K562 (cell line): ENCODE results near the gene VARS1. TPM values are rescaled to one million over a fixed set of nuclear protein-coding genes. Genes with fewer than 3 reads are reported as not detected.

ENCODE experiments used
- BRD9 ChIP-seq: fragments of 450-650 bp; IDR thresholded peaks from 2 replicates; pipeline ENCODE4 v1.6.1; 2018; ENCODE audit warnings: low read depth; ENCODE audit not compliant: partially characterized antibody
- DNMT1 ChIP-seq: fragments of 450-650 bp; IDR thresholded peaks from 2 replicates; pipeline ENCODE4 v1.6.1; 2016; ENCODE audit warnings: antibody characterized with exemption, mild to moderate bottlenecking
- E2F6 ChIP-seq, 2 experiments: IDR thresholded peaks; 2 replicates each; pipeline ENCODE4 v1.6.1; 2011; ENCODE audit warnings: borderline replicate concordance in 1 of 2, control low read depth in 1 of 2, low read depth in 1 of 2, low read length in 1 of 2, mild to moderate bottlenecking in 1 of 2, mixed read lengths in 1 of 2, moderate library complexity in 1 of 2; ENCODE audit not compliant: insufficient read depth in 1 of 2, insufficient read length in 1 of 2, poor library complexity in 1 of 2, severe bottlenecking in 1 of 2; ENCODE audit errors: extremely low read depth in 1 of 2
- KDM2B ChIP-seq: fragments of 250-450 bp; sonication (Bioruptor Pico); IDR thresholded peaks from 2 replicates; pipeline ENCODE4 v1.8.0; 2021; ENCODE audit warnings: mild to moderate bottlenecking, moderate library complexity
- PRMT5 ChIP-seq: sonication (generic); formaldehyde crosslinking; IDR thresholded peaks from 2 replicates; pipeline ENCODE4 v1.5.0; 2020; ENCODE audit warnings: missing genetic modification reagents
- RERE ChIP-seq: sonication (generic); formaldehyde crosslinking; IDR thresholded peaks from 2 replicates; pipeline ENCODE4 v1.8.0; 2023; ENCODE audit warnings: missing genetic modification reagents, mild to moderate bottlenecking, borderline replicate concordance
- SLC30A9 ChIP-seq: fragments of 250-450 bp; sonication (Bioruptor Pico); IDR thresholded peaks from 2 replicates; pipeline ENCODE4 v1.8.0; 2022; ENCODE audit warnings: mild to moderate bottlenecking, moderate library complexity
- SMARCE1 ChIP-seq: fragments of 450-650 bp; IDR thresholded peaks from 2 replicates; pipeline ENCODE4 v1.7.1; 2016; ENCODE audit warnings: mild to moderate bottlenecking
- STAG1 ChIP-seq: sonication (generic); formaldehyde crosslinking; IDR thresholded peaks from 2 replicates; pipeline ENCODE4 v1.5.0; 2020; ENCODE audit warnings: missing genetic modification reagents, borderline replicate concordance
- TRIM28 ChIP-seq: fragments of 450-650 bp; IDR thresholded peaks from 2 replicates; pipeline ENCODE4 v1.6.1; 2017
- ZBTB12 ChIP-seq: fragments of 250-450 bp; sonication (Bioruptor Pico); IDR thresholded peaks from 2 replicates; pipeline ENCODE4 v1.4.0; 2020
- ZNF121 ChIP-seq: sonication (generic); formaldehyde crosslinking; conservative IDR thresholded peaks from 2 replicates; pipeline ENCODE4 v1.8.0; 2022; ENCODE audit warnings: missing genetic modification reagents
- ZNF316 ChIP-seq: fragments of 450-650 bp; IDR thresholded peaks from 2 replicates; pipeline ENCODE4 v1.6.1; 2016
- ZNF507 ChIP-seq: conservative IDR thresholded peaks from 2 replicates; pipeline ENCODE4 v1.6.1; 2017; ENCODE audit warnings: missing genetic modification characterization, missing compliant biosample characterization
- ZNF584 ChIP-seq: fragments of 200-800 bp; sonication (Bioruptor generic); IDR thresholded peaks from 2 replicates; pipeline ENCODE4 v1.6.1; 2016; ENCODE audit warnings: low read depth, mild to moderate bottlenecking, missing genetic modification characterization, missing compliant biosample characterization
- polyA plus RNA-seq, 8 experiments: library from polyadenylated mRNA; depleted of rRNA in 4 of 8; stranded (reverse) in 5 of 8; unstranded in 3 of 8; fragments of >200 nt; fragmentation: Nextera tagmentation in 2 of 8; fragmentation: Illumina TruSeq in 1 of 8; extraction: Ambion mirVana in 2 of 8; extraction: Trizol in 1 of 8; gene quantifications; 2 replicates each; pipeline versions ENCODE4 v1.2.1 to v1.2.3, GENCODE V29; 2011 to 2014; ENCODE audit warnings: inconsistent platforms in 1 of 8, missing spikeins in 1 of 8
- total RNA-seq, 7 experiments: library from RNA; depleted of rRNA in 6 of 7; stranded (reverse); fragments of >200 nt in 6 of 7; fragmentation: Illumina TruSeq in 2 of 7; extraction: Trizol in 2 of 7; gene quantifications; 2 replicates each; pipeline versions ENCODE4 v1.2.1 to v1.2.3, GENCODE V29; 2011 to 2021; ENCODE audit warnings: low replicate concordance in 1 of 7
- TF ChIP-seq, protein P1 (sequence below): fragments of 450-650 bp; conservative IDR thresholded peaks from 2 replicates; pipeline ENCODE4 v1.6.1; 2016; ENCODE audit warnings: missing genetic modification characterization, low read depth, mild to moderate bottlenecking, control low read depth, missing compliant biosample characterization
- TF ChIP-seq, protein P2 (sequence below): fragments of 250-450 bp; sonication (Bioruptor Pico); IDR thresholded peaks from 2 replicates; pipeline ENCODE4 v1.4.0; 2020; ENCODE audit warnings: borderline replicate concordance

The VARS1 gene
- total and polyA plus RNA-seq, 9 of the 15 experiments (the other 6 are each of a cell fraction or from before 2014, with no cell fraction given), result 2.9 to 488 (median 130) TPM

DNA sequence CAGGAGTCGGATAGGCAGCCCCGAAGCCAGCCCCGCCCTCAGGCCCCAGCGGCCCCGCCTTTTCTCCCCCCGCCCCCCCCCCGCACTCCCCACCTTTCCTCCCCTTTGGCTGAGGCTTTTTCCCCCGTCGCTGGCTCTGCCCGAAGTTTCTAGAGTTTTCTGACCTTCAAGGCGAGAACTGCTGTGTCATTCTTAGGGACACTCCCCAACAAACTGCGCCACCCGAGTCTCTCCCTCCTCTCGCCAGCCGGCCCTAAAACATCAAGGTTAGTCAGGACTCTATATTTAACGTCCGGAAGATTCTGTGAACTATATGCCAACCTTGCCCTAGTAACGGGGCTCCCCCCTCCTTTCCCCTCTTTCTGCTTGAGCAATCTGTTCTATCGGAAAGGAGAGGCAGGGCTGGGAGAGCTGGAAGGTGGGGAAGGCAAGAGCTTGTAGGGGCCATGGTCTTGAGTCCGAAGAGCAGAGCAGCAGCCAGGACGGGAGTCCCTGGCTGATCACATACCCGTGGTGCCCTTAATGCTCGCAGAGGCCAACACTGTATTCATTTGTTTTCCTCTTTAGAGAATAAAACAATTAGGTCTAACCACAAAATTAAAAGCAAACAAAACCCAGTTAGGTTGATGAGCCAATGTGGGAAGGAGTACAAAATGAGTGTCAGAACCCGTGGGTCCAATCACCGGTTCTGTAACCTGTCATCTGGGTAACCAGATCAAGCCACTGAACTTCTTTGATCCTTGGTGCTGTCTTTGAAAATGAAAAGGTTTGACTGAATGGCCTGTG is 26.7 kb upstream of the VARS1 start (continued):
- no peak for TF ChIP-seq RERE (CRISPR knock-in tag)
- TF ChIP-seq ZNF316, result peak; percentile 99
- TF ChIP-seq ZNF121, result no peak
- peak; percentile 25 to 74 for TF ChIP-seq E2F6 (IDR thresholded peaks at IDR 0.05; ENCODE audit: borderline replicate concordance in 1 of 2, extremely low read depth in 1 of 2, insufficient read depth in 1 of 2, insufficient read length in 1 of 2, low read depth in 1 of 2, low read length in 1 of 2, poor library complexity in 1 of 2, severe bottlenecking in 1 of 2)
- no peak for TF ChIP-seq STAG1 (CRISPR knock-in tag)
- no peak for TF ChIP-seq SMARCE1
- TF ChIP-seq, protein P1, sequence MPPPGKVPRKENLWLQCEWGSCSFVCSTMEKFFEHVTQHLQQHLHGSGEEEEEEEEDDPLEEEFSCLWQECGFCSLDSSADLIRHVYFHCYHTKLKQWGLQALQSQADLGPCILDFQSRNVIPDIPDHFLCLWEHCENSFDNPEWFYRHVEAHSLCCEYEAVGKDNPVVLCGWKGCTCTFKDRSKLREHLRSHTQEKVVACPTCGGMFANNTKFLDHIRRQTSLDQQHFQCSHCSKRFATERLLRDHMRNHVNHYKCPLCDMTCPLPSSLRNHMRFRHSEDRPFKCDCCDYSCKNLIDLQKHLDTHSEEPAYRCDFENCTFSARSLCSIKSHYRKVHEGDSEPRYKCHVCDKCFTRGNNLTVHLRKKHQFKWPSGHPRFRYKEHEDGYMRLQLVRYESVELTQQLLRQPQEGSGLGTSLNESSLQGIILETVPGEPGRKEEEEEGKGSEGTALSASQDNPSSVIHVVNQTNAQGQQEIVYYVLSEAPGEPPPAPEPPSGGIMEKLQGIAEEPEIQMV (tag), result no peak
- TF ChIP-seq TRIM28, result peak; percentile 43
- TF ChIP-seq DNMT1, result peak; percentile 57; the same call in 1 of the 2 replicates
- no peak for TF ChIP-seq ZBTB12 (CRISPR knock-in tag)
- TF ChIP-seq BRD9, result no peak
- no peak for TF ChIP-seq ZNF584 (CRISPR knock-in tag)
- no peak for TF ChIP-seq PRMT5 (CRISPR knock-in tag)
- no peak for TF ChIP-seq SLC30A9 (CRISPR knock-in tag)
- no peak for TF ChIP-seq ZNF507
- no peak; the same call in 1 of the 2 replicates for TF ChIP-seq KDM2B
- TF ChIP-seq, protein P2, sequence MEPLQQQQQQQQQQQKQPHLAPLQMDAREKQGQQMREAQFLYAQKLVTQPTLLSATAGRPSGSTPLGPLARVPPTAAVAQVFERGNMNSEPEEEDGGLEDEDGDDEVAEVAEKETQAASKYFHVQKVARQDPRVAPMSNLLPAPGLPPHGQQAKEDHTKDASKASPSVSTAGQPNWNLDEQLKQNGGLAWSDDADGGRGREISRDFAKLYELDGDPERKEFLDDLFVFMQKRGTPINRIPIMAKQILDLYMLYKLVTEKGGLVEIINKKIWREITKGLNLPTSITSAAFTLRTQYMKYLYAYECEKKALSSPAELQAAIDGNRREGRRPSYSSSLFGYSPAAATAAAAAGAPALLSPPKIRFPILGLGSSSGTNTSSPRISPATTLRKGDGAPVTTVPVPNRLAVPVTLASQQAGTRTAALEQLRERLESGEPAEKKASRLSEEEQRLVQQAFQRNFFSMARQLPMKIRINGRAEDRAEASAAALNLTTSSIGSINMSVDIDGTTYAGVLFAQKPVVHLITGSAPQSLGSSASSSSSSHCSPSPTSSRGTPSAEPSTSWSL (CRISPR knock-in tag), result no peak
